Tibial artery (tissue), 4 donors: ENCODE data around the gene HNRNPL.
"Not testable (repeated sequence)": the region's sequence is repeated elsewhere in the genome, so short reads cannot be mapped to it uniquely, and the experiment has no call there.

Source experiments
- DNase-seq, 2 donors: peaks; one replicate each; pipeline ENCODE4 v3.0.0-alpha.2; 2019
- H3K27ac ChIP-seq, 2 donors: fragments of 200-600 bp; sonication (generic) in 1 of 2; 1 replicate in 1 of 2; 2 replicates in 1 of 2; pipeline ENCODE4 v1.5.1; 2018 to 2019; ENCODE audit warnings: mild to moderate bottlenecking in 1 of 2
- H3K27me3 ChIP-seq, 2 donors: fragments of 200-600 bp; sonication (generic) in 1 of 2; one replicate each; pipeline versions ENCODE4 v1.5.1 to v1.6.0; 2016 to 2019
- H3K36me3 ChIP-seq, 3 donors: fragments of 200-600 bp; sonication (generic) in 2 of 3; one replicate each; pipeline ENCODE4 v1.5.1; 2016 to 2019; ENCODE audit warnings: mild to moderate bottlenecking in 2 of 3
- H3K4me1 ChIP-seq, 4 donors: fragments of 200-600 bp; sonication (generic) in 2 of 4; 1 replicate in 3 of 4; 2 replicates in 1 of 4; pipeline ENCODE4 v1.5.1; 2016 to 2019
- H3K4me3 ChIP-seq, 2 donors: fragments of 200-600 bp; sonication (generic) in 1 of 2; 1 replicate in 1 of 2; 2 replicates in 1 of 2; pipeline ENCODE4 v1.5.1; 2018 to 2019; ENCODE audit warnings: mild to moderate bottlenecking in 2 of 2
- H3K9me3 ChIP-seq, 3 donors: fragments of 200-600 bp; sonication (generic) in 1 of 3; one replicate each; pipeline ENCODE4 v1.5.1; 2016 to 2019
- CTCF ChIP-seq, 2 experiments: fragments of 200-600 bp in 1 of 2; fragments of 450-650 bp in 1 of 2; IDR thresholded peaks; one replicate each; pipeline ENCODE4 v1.5.1; 2017 to 2019; ENCODE audit warnings: antibody characterized with exemption in 2 of 2, mild to moderate bottlenecking in 1 of 2, moderate library complexity in 1 of 2
- intact Hi-C: fragments of 100-400 bp; cut with DNase I; formaldehyde crosslinking; loops from one replicate; pipeline ENCODE4 v1.15.0; 2023; ENCODE audit warnings: low total_unique reads

Gene HNRNPL

DNA sequence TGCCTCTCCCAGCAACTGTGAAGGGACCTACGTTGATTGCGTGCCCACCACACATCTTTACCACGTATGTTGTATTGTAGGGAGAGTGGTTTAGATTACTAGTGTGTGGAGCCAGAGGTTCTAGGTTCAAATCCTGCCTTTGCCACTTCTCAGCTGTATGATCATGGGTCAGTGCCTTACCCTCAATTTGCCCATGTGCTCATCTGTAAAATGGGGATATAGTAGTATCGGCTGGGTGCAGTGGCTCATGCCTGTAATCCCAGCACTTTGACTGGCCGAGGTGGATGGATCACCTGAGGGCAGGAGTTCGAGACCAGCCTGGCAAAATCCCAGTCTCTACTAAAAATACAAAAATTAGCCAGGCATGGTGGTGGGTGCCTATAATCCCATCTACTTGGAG, 36.5 kb downstream of the HNRNPL start:
- Histone ChIP-seq H3K27me3 (no peaks in the 10 kb centered on the region), H3K36me3 (peaks cover 26 to 39% (median 34%) of the 10 kb centered on the region in 3 donors), H3K4me1 (no peaks in the 10 kb centered on the region), H3K4me3 (no peak overlapping the region), H3K27ac (no peak overlapping the region), H3K9me3 (no peaks in the 10 kb centered on the region)
- no peak for DNase-seq
- no peak for TF ChIP-seq CTCF (IDR thresholded peaks at IDR 0.05)
- intact Hi-C loops: no loop called here

DNA sequence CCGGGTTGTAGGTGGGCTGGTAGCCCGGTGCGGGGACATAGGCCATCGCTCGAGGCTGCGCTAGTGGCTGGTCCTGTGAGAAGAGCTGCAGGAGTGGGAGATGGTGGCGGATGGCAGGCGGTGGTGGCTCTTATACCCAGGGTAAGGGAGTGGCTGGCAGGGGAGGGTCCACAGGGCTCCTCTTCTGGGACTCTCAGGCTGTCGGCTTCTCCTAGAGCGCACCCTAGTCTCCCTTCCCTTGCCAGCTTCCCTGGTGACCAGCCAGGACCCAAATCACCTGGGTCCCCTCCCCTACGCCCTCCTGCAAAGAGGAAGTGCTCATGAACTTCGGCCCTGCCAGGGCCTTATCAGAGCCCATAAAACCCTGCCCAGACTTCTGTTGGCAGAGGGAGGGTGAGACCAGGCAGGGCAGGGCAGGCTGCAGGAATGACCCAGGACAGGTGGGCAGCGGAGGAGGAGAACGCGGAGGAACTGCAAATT, 36.9 kb downstream of the HNRNPL start, which contains the start of gene LGALS4:
Gene LGALS4, minus strand, starts transcription at position 105 of the 480 bp plus-strand sequence. Its CDS starts 59 bp downstream, at position 46.
- Histone ChIP-seq H3K4me3 (no peak within 1 kb of the TSS), H3K36me3 (peaks cover 26 to 34% (median 32%) of the 10 kb centered on the region in 3 donors)
- intact Hi-C loops: no loop called here

GRCh38 chr19:38812009-38812840, 37.6 kb downstream of the HNRNPL start:
- H3K9me3 ChIP-seq: no peaks in the 10 kb centered on the region
- TF ChIP-seq CTCF (IDR thresholded peaks at IDR 0.05): no peak
- H3K36me3 ChIP-seq: peaks cover 23 to 28% (median 25%) of the 10 kb centered on the region in 3 donors
- intact Hi-C loops: no loop called here
- H3K4me1 ChIP-seq: no peaks in the 10 kb centered on the region
- no peak for DNase-seq
- H3K27ac ChIP-seq: no peak overlapping the region
- no peaks in the 10 kb centered on the region for H3K27me3 ChIP-seq
- no peak overlapping the region for H3K4me3 ChIP-seq

More for the DNA sequence above, 36.9 kb downstream of the HNRNPL start, which contains the start of gene LGALS4:
- H3K27ac ChIP-seq: no peak within 1 kb of the TSS
- no peak for TF ChIP-seq CTCF (IDR thresholded peaks at IDR 0.05)
- no peaks in the 10 kb centered on the region for H3K4me1 ChIP-seq
- DNase-seq: no peak
- H3K27me3 ChIP-seq: no peaks in the 10 kb centered on the region
- H3K9me3 ChIP-seq: no peaks in the 10 kb centered on the region

- no peak for DNase-seq
- peaks cover 0 to 3% (median under 1%) of the 10 kb centered on the region in 3 donors for H3K36me3 ChIP-seq
- H3K4me1 ChIP-seq: no peaks in the 10 kb centered on the region
- H3K4me3 ChIP-seq: no peak overlapping the region
- H3K27me3 ChIP-seq: no peaks in the 10 kb centered on the region
- intact Hi-C loops: no loop called here
- no peak overlapping the region for H3K27ac ChIP-seq
- no peaks in the 10 kb centered on the region for H3K9me3 ChIP-seq
- no peak for TF ChIP-seq CTCF (IDR thresholded peaks at IDR 0.05)
Measured at GRCh38 chr19:38809592-38810252, 40.1 kb downstream of the HNRNPL start.

DNA sequence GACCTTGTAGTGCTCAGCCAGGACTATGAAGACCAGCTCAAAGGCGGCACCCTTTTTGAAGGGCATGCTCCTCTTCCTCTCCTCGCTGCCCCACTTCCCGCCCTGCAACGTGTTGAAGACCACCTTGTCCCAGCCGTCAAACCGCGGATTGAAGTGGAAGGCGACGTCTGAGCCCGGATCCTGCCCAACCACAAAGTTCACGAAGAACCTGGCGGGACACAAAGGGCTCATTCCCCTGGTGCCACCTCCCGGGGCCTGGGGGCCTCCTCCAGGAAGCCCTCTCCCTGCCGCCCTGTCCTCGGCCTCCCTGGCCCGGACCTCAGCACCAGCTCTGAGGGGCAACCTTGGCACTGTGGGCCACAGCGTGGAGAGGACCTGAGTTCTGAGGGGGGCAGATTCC, 41.0 kb downstream of the HNRNPL start:
- Histone ChIP-seq H3K4me3 (no peak overlapping the region), H3K4me1 (no peaks in the 10 kb centered on the region), H3K27ac (no peak overlapping the region), H3K27me3 (no peaks in the 10 kb centered on the region), H3K9me3 (no peaks in the 10 kb centered on the region), H3K36me3 (peaks cover 0 to 3% (median 0%) of the 10 kb centered on the region in 3 donors)
- no peak for DNase-seq
- TF ChIP-seq CTCF (IDR thresholded peaks at IDR 0.05): no peak
- intact Hi-C loops: no loop called here

- intact Hi-C loops, H3K9me3 ChIP-seq, H3K4me3 ChIP-seq, H3K27ac ChIP-seq, H3K27me3 ChIP-seq, H3K36me3 ChIP-seq, H3K4me1 ChIP-seq, DNase-seq: not testable (repeated sequence)
Measured at GRCh38 chr19:38807374-38808098, 42.2 kb downstream of the HNRNPL start.
